Activated T-cell treated with anti-CD3 and anti-CD28 coated beads, Interleukin-2, amount 50 U/mL, for 24 hours (primary cell): ENCODE measurements around the gene CNTN6.

Experiments
- DNase-seq: peaks from one replicate; pipeline ENCODE4 v3.0.0-alpha.2; 2020
- H3K27ac Mint-ChIP-seq: 2 replicates; pipeline ENCODE4 v1.8.0; 2020; ENCODE audit warnings: mild to moderate bottlenecking, mixed read lengths
- H3K27me3 Mint-ChIP-seq: 2 replicates; pipeline ENCODE4 v1.8.0; 2020; ENCODE audit warnings: mixed read lengths
- H3K36me3 Mint-ChIP-seq: 2 replicates; pipeline ENCODE4 v1.8.0; 2020; ENCODE audit warnings: low read depth, mixed read lengths
- H3K4me1 Mint-ChIP-seq: 2 replicates; pipeline ENCODE4 v1.8.0; 2020; ENCODE audit warnings: low read depth, mixed read lengths
- H3K4me3 Mint-ChIP-seq: 2 replicates; pipeline ENCODE4 v1.8.0; 2020; ENCODE audit warnings: mild to moderate bottlenecking, moderate library complexity, mixed read lengths
- H3K9me3 Mint-ChIP-seq: 2 replicates; pipeline ENCODE4 v1.8.0; 2020; ENCODE audit warnings: mixed read lengths

Gene CNTN6

DNA sequence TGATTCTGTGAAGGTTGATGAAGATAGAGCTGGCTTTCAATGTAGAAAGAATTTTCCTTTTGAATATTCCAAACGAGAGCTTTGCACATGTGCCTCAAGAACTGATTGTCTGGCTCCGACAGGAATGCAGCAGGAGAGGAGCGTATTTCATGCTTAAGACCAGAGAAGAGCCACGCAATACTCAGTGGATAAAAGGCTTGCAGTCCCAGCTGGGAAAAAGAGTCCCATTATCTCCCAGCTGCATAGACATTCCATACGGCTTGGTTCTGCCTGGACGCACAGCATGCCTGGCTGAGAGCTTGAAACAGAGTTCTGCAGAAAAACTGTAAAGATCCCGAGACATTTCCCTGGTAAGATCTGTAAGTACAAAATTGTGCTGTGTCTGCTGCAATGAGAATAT, at the start of gene CNTN6:
Gene CNTN6, plus strand, starts transcription at position 254 of the 400 bp plus-strand sequence. CDS start 54,985 bp downstream, outside the sequence.
- Mint-ChIP-seq H3K36me3 (no peaks in the 10 kb centered on the region), H3K4me3 (no peak within 1 kb of the TSS), H3K27ac (no peak within 1 kb of the TSS), H3K4me1 (no peaks in the 10 kb centered on the region), H3K27me3 (no peaks in the 10 kb centered on the region), H3K9me3 (no peaks in the 10 kb centered on the region)
- DNase-seq: no peak

GRCh38 chr3:1048558-1048957, 44.3 kb upstream of the CNTN6 start:
- H3K9me3 Mint-ChIP-seq: peaks cover 12% of the 10 kb centered on the region

GRCh38 chr3:1055870-1056269, 37.0 kb upstream of the CNTN6 start:
- no peak overlapping the region for H3K4me3 Mint-ChIP-seq
- no peaks in the 10 kb centered on the region for H3K36me3 Mint-ChIP-seq
- no peak for DNase-seq
- peaks cover 15% of the 10 kb centered on the region for H3K9me3 Mint-ChIP-seq
- no peak overlapping the region for H3K27ac Mint-ChIP-seq
- H3K4me1 Mint-ChIP-seq: no peaks in the 10 kb centered on the region
- no peaks in the 10 kb centered on the region for H3K27me3 Mint-ChIP-seq

More at GRCh38 chr3:1048558-1048957, 44.3 kb upstream of the CNTN6 start:
- no peaks in the 10 kb centered on the region for H3K4me1 Mint-ChIP-seq
- H3K27me3 Mint-ChIP-seq: no peaks in the 10 kb centered on the region
- no peaks in the 10 kb centered on the region for H3K36me3 Mint-ChIP-seq
- no peak overlapping the region for H3K4me3 Mint-ChIP-seq
- H3K27ac Mint-ChIP-seq: no peak overlapping the region
- no peak for DNase-seq

DNA sequence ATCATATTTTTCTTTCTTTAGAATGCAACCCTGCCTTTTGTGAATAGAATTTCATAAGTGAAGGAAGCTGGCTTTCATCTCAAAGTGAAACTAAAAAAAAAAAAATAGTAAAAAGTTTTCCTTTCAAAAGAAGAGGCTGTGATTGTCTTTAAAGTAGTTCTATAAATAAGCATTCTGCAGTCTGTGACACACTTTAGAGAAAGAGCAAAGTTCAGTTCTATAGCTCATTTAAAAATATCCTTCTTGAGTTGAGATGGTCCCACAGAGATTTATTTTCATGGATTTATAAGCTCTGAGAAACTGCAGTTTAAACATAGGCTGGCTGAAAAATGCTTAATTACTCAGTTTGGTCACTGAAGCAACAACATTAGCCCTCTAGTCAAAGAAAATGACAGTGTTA, 36.1 kb upstream of the CNTN6 start:
- DNase-seq: no peak
- no peaks in the 10 kb centered on the region for H3K36me3 Mint-ChIP-seq
- H3K4me1 Mint-ChIP-seq: no peaks in the 10 kb centered on the region
- no peak overlapping the region for H3K4me3 Mint-ChIP-seq
- H3K27ac Mint-ChIP-seq: no peak overlapping the region
- no peaks in the 10 kb centered on the region for H3K27me3 Mint-ChIP-seq
- H3K9me3 Mint-ChIP-seq: peaks cover 16% of the 10 kb centered on the region

DNA sequence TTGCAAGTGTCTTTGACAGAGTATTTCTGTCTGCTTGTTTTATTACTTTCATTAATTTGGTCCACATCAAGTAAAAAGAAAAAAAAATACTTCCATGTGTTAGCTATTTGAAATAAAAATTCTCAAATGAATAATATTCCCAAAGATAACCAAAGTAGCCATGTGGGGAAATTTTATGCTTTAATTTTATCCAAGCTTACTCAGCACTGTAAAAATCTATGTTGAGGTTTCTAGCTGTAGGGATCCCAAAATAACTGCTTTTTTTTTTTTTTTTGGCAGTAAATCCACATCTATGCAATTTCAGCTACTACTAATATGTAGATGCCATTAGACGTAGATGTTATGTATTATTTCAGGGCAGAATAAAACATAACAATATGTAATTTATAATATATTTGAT, 35.4 kb upstream of the CNTN6 start:
- H3K27ac Mint-ChIP-seq: no peak overlapping the region
- H3K4me3 Mint-ChIP-seq: no peak overlapping the region
- H3K36me3 Mint-ChIP-seq: no peaks in the 10 kb centered on the region
- H3K9me3 Mint-ChIP-seq: peaks cover 21% of the 10 kb centered on the region
- no peaks in the 10 kb centered on the region for H3K4me1 Mint-ChIP-seq
- no peak for DNase-seq
- H3K27me3 Mint-ChIP-seq: no peaks in the 10 kb centered on the region

DNA sequence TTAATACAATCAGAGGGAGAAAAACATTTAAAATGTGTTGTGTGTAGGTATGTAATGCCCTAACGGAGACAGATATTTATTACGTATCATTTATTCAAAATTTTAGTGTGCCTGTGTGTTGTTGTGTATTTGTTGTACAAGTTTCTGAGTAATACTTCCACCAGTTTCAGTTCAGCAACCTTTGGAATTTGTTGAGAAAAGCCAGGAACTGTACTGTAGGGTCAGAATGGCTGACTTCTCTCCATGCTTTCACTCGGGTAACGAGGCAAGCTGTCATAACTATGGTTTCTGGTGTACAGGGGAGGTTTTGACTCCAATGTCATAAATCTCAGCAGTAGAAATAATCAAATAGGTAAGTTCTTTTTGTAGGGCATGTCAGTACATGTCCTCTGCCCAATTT, 23.8 kb upstream of the CNTN6 start:
- no peak overlapping the region for H3K4me3 Mint-ChIP-seq
- no peaks in the 10 kb centered on the region for H3K27me3 Mint-ChIP-seq
- no peaks in the 10 kb centered on the region for H3K4me1 Mint-ChIP-seq
- no peaks in the 10 kb centered on the region for H3K36me3 Mint-ChIP-seq
- H3K27ac Mint-ChIP-seq: no peak overlapping the region
- peaks cover 5% of the 10 kb centered on the region for H3K9me3 Mint-ChIP-seq
- DNase-seq: no peak

DNA sequence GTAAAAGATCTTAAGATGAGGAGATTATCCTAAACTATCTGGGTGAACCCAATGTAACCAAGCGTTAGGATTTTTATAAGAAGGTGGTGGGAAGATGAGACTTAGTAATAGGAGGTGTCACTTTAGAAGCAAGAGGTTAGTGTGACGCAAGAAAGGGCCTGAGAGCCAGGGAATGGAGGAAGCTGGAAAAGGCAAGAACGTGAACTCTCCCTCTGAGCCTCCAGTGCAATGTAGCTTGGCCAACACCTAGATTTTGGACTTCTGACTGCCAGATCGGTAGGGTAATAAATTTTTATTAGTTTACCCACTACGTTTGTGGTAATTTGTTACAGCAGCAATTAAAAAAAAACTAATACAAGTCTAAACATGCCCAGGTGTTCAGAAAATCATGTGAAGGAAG, 20.8 kb upstream of the CNTN6 start:
- no peak for DNase-seq
- Mint-ChIP-seq H3K4me1 (no peaks in the 10 kb centered on the region), H3K36me3 (no peaks in the 10 kb centered on the region), H3K9me3 (peaks cover 4% of the 10 kb centered on the region), H3K27ac (no peak overlapping the region), H3K4me3 (no peak overlapping the region), H3K27me3 (no peaks in the 10 kb centered on the region)

- Mint-ChIP-seq H3K36me3 (no peaks in the 10 kb centered on the region), H3K9me3 (peaks cover 6% of the 10 kb centered on the region), H3K4me1 (no peaks in the 10 kb centered on the region), H3K4me3 (no peak overlapping the region), H3K27ac (no peak overlapping the region), H3K27me3 (no peaks in the 10 kb centered on the region)
- DNase-seq: no peak
Measured at GRCh38 chr3:1079662-1080061, 13.2 kb upstream of the CNTN6 start.

- Mint-ChIP-seq H3K36me3 (no peaks in the 10 kb centered on the region), H3K9me3 (peaks cover 2% of the 10 kb centered on the region), H3K27ac (no peak overlapping the region), H3K4me1 (no peaks in the 10 kb centered on the region), H3K4me3 (no peak overlapping the region), H3K27me3 (no peaks in the 10 kb centered on the region)
- DNase-seq: no peak
Measured at GRCh38 chr3:1082108-1082507, 10.7 kb upstream of the CNTN6 start.

DNA sequence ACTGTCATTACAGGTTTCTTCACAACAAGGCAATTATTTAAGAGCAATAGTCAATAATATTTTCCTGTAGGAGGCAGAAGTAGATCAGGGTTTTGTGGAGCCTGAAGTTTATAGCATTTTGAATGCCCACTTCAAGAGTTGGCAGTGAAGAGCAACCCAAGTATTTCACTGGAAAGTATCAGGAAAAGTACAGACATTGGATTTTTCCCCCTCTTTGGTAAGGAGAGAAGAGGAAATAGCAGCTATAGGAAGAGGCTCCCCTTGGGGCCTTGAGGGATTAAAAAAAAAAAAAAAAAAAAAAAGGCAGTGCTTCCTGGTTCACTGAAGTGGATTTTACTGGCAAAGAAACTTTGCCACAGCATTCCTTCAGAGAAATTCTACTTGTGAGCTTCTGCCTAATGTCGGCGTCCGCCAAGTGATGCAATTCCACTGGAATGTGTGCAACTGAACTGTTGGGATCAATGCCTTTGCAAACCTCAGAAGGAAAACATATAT, 5.7 kb upstream of the CNTN6 start:
- no peak overlapping the region for H3K27ac Mint-ChIP-seq
- peaks cover 2% of the 10 kb centered on the region for H3K9me3 Mint-ChIP-seq
- no peak for DNase-seq
- H3K36me3 Mint-ChIP-seq: no peaks in the 10 kb centered on the region
- no peaks in the 10 kb centered on the region for H3K4me1 Mint-ChIP-seq
- no peaks in the 10 kb centered on the region for H3K27me3 Mint-ChIP-seq
- no peak overlapping the region for H3K4me3 Mint-ChIP-seq

DNA sequence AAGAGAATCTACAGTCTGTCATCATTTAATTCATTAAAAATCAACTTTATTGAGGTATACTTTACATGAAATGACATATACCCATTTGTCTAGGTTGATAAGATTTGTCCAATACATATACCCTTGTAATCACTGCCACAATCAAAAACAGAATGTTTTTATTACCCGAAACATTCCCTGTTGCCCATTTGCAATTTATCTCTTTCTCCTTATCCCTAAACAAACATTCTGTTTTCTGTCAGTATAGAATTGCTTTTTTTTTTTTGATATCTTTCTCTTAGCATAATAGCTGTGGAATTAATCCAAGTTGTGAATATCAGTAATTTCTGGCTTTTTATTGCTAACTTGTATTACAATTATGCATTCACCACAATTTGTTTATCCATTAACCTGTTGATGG, 4.3 kb upstream of the CNTN6 start:
- no peak for DNase-seq
- no peak overlapping the region for H3K4me3 Mint-ChIP-seq
- H3K27ac Mint-ChIP-seq: no peak overlapping the region
- H3K36me3 Mint-ChIP-seq: no peaks in the 10 kb centered on the region
- H3K9me3 Mint-ChIP-seq: peaks cover 2% of the 10 kb centered on the region
- H3K27me3 Mint-ChIP-seq: no peaks in the 10 kb centered on the region
- no peaks in the 10 kb centered on the region for H3K4me1 Mint-ChIP-seq

DNA sequence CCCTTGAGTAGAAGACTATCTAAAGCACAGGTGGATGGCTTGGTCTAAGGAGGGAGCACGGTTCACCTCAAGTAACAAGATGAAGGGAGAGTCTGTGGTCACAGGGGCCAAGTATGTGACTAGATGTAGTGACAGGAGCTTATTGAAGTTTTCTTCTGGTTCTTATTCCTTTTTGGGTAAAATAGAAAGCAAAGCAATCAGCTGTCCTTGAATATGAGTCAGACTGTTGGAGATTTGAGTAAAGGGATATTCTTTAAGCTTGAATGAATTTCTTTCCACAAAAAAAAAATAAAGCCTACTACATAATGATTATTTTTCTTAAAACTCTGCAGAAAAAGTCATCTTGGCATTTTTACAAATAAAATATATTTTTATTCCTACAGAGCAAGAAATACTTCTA, 1.5 kb upstream of the CNTN6 start:
- Mint-ChIP-seq H3K27me3 (no peaks in the 10 kb centered on the region), H3K9me3 (no peaks in the 10 kb centered on the region), H3K27ac (no peak overlapping the region), H3K4me1 (no peaks in the 10 kb centered on the region), H3K36me3 (no peaks in the 10 kb centered on the region), H3K4me3 (no peak overlapping the region)
- no peak for DNase-seq

DNA sequence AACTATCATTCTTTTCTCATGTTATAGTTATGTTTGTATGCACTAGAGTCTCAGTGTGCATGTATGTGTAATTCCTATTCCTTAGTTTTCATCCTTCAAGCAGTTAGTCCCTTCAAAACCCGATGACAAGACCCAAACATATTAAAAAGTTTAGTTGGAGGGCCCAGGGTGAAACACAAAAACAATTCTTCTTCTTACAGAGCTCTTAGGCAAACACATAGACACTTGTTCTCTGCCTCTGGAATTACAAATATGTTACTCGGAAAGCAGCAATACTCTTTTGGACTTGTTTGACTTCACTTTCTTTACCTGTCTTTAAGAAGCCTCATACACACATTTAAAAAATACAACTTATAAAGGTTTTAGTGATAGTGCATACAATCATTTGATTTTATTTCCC, 763 bp upstream of the CNTN6 start:
- no peaks in the 10 kb centered on the region for H3K36me3 Mint-ChIP-seq
- no peaks in the 10 kb centered on the region for H3K27me3 Mint-ChIP-seq
- no peak for DNase-seq
- no peak overlapping the region for H3K27ac Mint-ChIP-seq
- H3K9me3 Mint-ChIP-seq: no peaks in the 10 kb centered on the region
- no peaks in the 10 kb centered on the region for H3K4me1 Mint-ChIP-seq
- H3K4me3 Mint-ChIP-seq: no peak overlapping the region

DNA sequence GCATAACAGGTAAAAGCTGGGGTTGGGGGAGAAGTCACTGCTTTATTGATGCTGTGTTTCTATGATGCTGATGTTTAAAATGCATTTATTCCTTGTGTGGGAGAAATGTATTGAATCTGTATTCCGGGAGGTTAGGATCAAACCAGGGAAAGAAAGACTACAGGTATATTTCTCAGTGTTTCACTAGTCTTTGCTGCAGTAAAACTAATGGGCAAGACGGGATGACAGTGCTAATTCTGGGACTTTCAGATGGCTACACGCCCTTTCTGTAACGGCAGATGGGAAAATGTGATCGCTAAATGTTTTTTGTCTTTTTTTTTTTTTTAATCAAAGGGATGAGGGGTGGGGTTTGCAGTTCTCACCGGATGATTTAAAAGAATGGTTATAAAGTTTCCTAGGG, 393 bp downstream of the CNTN6 start:
- H3K27me3 Mint-ChIP-seq: no peaks in the 10 kb centered on the region
- H3K4me1 Mint-ChIP-seq: no peaks in the 10 kb centered on the region
- DNase-seq: no peak
- H3K27ac Mint-ChIP-seq: no peak overlapping the region
- H3K4me3 Mint-ChIP-seq: no peak overlapping the region
- H3K9me3 Mint-ChIP-seq: no peaks in the 10 kb centered on the region
- no peaks in the 10 kb centered on the region for H3K36me3 Mint-ChIP-seq

DNA sequence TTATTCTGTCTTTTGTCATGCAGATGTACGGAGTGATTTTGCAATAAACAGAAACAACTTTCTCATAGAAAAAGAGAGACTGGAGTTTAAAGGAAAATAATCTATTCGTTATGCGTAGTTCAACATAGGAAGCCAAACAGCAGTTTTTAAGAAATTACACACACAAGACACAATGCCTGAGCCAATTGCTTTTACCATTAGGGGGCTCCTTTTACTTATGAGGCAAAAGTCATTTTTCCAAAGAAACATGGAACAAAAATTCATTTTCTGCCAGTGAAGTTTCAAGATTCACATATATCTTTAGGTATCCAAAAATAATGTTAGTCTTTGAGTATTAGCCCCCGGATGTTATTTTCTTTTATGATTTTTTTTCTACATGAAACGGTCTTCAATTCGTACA, 10.7 kb downstream of the CNTN6 start:
- peaks cover 6% of the 10 kb centered on the region for H3K9me3 Mint-ChIP-seq
- H3K27ac Mint-ChIP-seq: no peak overlapping the region
- H3K4me3 Mint-ChIP-seq: no peak overlapping the region
- H3K36me3 Mint-ChIP-seq: no peaks in the 10 kb centered on the region
- no peak for DNase-seq
- no peaks in the 10 kb centered on the region for H3K27me3 Mint-ChIP-seq
- no peaks in the 10 kb centered on the region for H3K4me1 Mint-ChIP-seq

- H3K27me3 Mint-ChIP-seq: no peaks in the 10 kb centered on the region
- no peak overlapping the region for H3K4me3 Mint-ChIP-seq
- H3K27ac Mint-ChIP-seq: no peak overlapping the region
- no peaks in the 10 kb centered on the region for H3K4me1 Mint-ChIP-seq
- peaks cover 4% of the 10 kb centered on the region for H3K9me3 Mint-ChIP-seq
- no peak for DNase-seq
- H3K36me3 Mint-ChIP-seq: no peaks in the 10 kb centered on the region
Measured at GRCh38 chr3:1117843-1118473, 25.1 kb downstream of the CNTN6 start.
